Fibroblast of pulmonary artery (primary cell): Measurements from ENCODE around the gene SATB1.

Experiments
- DNase-seq: peaks from one replicate; pipeline ENCODE4 v3.0.0-alpha.2; 2010; ENCODE audit warnings: low read depth
- H3K4me3 ChIP-seq: replicated peaks from 2 replicates; pipeline ENCODE4 v1.5.1; 2011; ENCODE audit warnings: low read depth, mild to moderate bottlenecking, control low read depth, low read length, moderate library complexity
- CTCF ChIP-seq: IDR thresholded peaks from 2 replicates; pipeline ENCODE4 v1.5.1; 2011; ENCODE audit warnings: mild to moderate bottlenecking, control low read depth, low read length, inconsistent platforms; ENCODE audit errors: missing control alignments

The SATB1 gene

GRCh38 chr3:18403061-18403460 lies 22.1 kb downstream of the SATB1 start:
- no peak for TF ChIP-seq CTCF
- no peak overlapping the region for H3K4me3 ChIP-seq
- no peak for DNase-seq

GRCh38 chr3:18402239-18402799 lies 22.8 kb downstream of the SATB1 start:
- TF ChIP-seq CTCF: no peak
- no peak for DNase-seq
- H3K4me3 ChIP-seq: no peak overlapping the region

- no peak overlapping the region for H3K4me3 ChIP-seq
- no peak for TF ChIP-seq CTCF
- DNase-seq: no peak
Measured at GRCh38 chr3:18401300-18401961, 23.7 kb downstream of the SATB1 start.

GRCh38 chr3:18398448-18398847 lies 26.7 kb downstream of the SATB1 start:
- DNase-seq: no peak
- no peak for TF ChIP-seq CTCF

DNA sequence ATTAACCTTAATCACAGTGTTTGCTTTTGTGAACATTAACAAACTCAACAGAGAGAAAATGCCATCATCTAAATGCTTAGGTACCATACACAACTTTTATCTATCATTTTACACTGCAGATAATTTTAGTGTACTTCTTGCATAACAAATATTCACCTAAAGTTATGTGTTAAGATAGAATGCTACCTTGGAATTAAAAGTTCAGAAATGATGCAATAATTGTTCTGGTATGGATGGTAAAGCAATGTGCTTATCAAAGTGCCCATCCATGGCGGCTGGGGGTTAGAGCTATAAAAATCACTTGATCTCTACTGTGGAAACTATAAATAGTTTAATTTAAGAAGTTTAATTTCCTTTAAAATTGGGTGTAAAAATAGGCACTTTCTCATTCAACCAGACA lies 28.7 kb downstream of the SATB1 start:
- H3K4me3 ChIP-seq: no peak overlapping the region
- DNase-seq: no peak
- TF ChIP-seq CTCF: no peak

More at GRCh38 chr3:18398448-18398847, 26.7 kb downstream of the SATB1 start:
- H3K4me3 ChIP-seq: no peak overlapping the region

DNA sequence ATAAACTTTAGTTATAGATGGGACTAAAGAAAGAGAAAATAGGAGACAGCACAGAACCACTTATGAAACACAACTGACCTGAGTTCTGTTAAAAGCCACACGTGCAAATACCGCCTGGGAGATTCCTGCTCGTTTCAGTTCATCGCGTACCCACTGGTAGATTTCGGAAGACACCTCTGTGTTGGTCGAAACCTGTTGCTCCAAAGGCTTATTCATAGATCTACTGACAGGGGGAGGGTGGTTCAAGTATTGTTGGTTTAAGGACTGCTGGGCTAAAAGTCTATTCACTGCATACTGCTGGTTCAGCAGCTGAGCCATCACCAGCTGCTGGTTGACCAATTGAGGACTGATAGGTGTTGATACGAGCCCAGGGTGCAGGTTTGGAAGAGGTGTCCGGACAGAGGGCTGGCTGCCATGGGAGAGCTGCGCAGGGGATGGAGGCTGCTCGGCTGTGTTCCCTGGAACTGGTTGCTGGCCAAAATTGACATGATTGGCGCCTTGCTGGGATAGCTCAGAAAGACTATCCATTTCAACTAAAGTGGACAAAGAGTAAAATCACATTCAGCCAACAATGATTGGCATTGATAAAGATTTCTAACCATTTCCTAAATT lies 30.6 kb downstream of the SATB1 start:
- no peak for TF ChIP-seq CTCF
- DNase-seq: no peak
- no peak overlapping the region for H3K4me3 ChIP-seq

- no peak for TF ChIP-seq CTCF
- DNase-seq: peak; percentile 68
- H3K4me3 ChIP-seq: no peak overlapping the region
Measured at GRCh38 chr3:18393906-18394305, 31.2 kb downstream of the SATB1 start.
